ENCODE results near the gene CHM.
A peak's percentile ranks its signal among the peaks of the same experiment; 100 is the strongest.
"Not testable (repeated sequence)": the region's sequence is repeated elsewhere in the genome, so short reads cannot be mapped to it uniquely, and the experiment has no call there.

The CHM gene

GRCh38 chrX:85930099-85930498 is 117.3 kb downstream of the CHM start:
- DNase-seq, result no peak
- H3K4me1 ChIP-seq, result peaks cover 0 to 18% (median 1%) of the 10 kb centered on the region in 4 donors
- no peaks in the 10 kb centered on the region for H3K27me3 ChIP-seq
- no peak overlapping the region for H3K4me3 ChIP-seq
- intact Hi-C loops (cut with DNase I; ENCODE audit: low total_unique reads), result no loop called here
- TF ChIP-seq CTCF (IDR thresholded peaks at IDR 0.05), result no peak
- H3K27ac ChIP-seq, result no peak overlapping the region
- no peaks in the 10 kb centered on the region for H3K9me3 ChIP-seq
- H3K36me3 ChIP-seq, result no peaks in the 10 kb centered on the region

- H3K27me3 ChIP-seq, result no peaks in the 10 kb centered on the region
- H3K36me3 ChIP-seq, result no peaks in the 10 kb centered on the region
- H3K4me1 ChIP-seq, result peaks cover 0 to 18% (median 1%) of the 10 kb centered on the region in 4 donors
- TF ChIP-seq CTCF (IDR thresholded peaks at IDR 0.05), result no peak
- H3K27ac ChIP-seq, result peak overlapping the region; percentile 59 to 66
- DNase-seq, result no peak
- intact Hi-C loops (cut with DNase I; ENCODE audit: low total_unique reads), result no loop called here
- H3K4me3 ChIP-seq, result no peak overlapping the region
- no peaks in the 10 kb centered on the region for H3K9me3 ChIP-seq
Observed at GRCh38 chrX:85928606-85929005, 118.8 kb downstream of the CHM start.

- H3K36me3 ChIP-seq, result no peaks in the 10 kb centered on the region
- H3K27me3 ChIP-seq, result no peaks in the 10 kb centered on the region
- TF ChIP-seq CTCF (IDR thresholded peaks at IDR 0.05), result no peak
- no peak for DNase-seq
- no peak overlapping the region for H3K4me3 ChIP-seq
- peaks cover 0 to 18% (median 1%) of the 10 kb centered on the region in 4 donors for H3K4me1 ChIP-seq
- peak overlapping the region in 1 of 2 donors; percentile 66 for H3K27ac ChIP-seq
- intact Hi-C loops (cut with DNase I; ENCODE audit: low total_unique reads), result no loop called here
- no peaks in the 10 kb centered on the region for H3K9me3 ChIP-seq
Observed at GRCh38 chrX:85927740-85928139, 119.6 kb downstream of the CHM start.

GRCh38 chrX:85922821-85923220 is 124.5 kb downstream of the CHM start:
- Histone ChIP-seq H3K27me3 (no peaks in the 10 kb centered on the region), H3K4me1 (peaks cover 0 to 4% (median 0%) of the 10 kb centered on the region in 4 donors), H3K9me3 (no peaks in the 10 kb centered on the region), H3K27ac (no peak overlapping the region), H3K36me3 (no peaks in the 10 kb centered on the region), H3K4me3 (no peak overlapping the region)
- TF ChIP-seq CTCF (IDR thresholded peaks at IDR 0.05), result no peak
- intact Hi-C loops (cut with DNase I; ENCODE audit: low total_unique reads), result no loop called here
- no peak for DNase-seq

GRCh38 chrX:85916656-85917280 is 130.6 kb downstream of the CHM start:
- intact Hi-C loops (cut with DNase I; ENCODE audit: low total_unique reads); H3K27ac ChIP-seq; H3K27me3 ChIP-seq; H3K4me3 ChIP-seq; H3K36me3 ChIP-seq; DNase-seq; H3K4me1 ChIP-seq; H3K9me3 ChIP-seq: not testable (repeated sequence)

GRCh38 chrX:85914431-85914830 is 132.9 kb downstream of the CHM start:
- intact Hi-C loops (cut with DNase I; ENCODE audit: low total_unique reads), result no loop called here
- Histone ChIP-seq H3K27ac (no peak overlapping the region), H3K27me3 (no peaks in the 10 kb centered on the region), H3K4me1 (no peaks in the 10 kb centered on the region), H3K36me3 (peaks cover 0 to 3% (median 0%) of the 10 kb centered on the region in 3 donors), H3K9me3 (no peaks in the 10 kb centered on the region), H3K4me3 (no peak overlapping the region)
- TF ChIP-seq CTCF (IDR thresholded peaks at IDR 0.05), result no peak
- DNase-seq, result no peak
